Stimulated activated CD4-positive, alpha-beta T cell treated with anti-CD3 and anti-CD28 coated beads, Interleukin-4, amount 100 ng/mL, for 24 hours (primary cell): ENCODE data around the gene KSR2.
"Not testable (repeated sequence)": the region's sequence is repeated elsewhere in the genome, so short reads cannot be mapped to it uniquely, and the experiment has no call there.

Experiments used
- DNase-seq: peaks from one replicate; pipeline ENCODE4 v3.0.0-alpha.2; 2020

Gene KSR2

GRCh38 chr12:117890137-117890536 lies 78.7 kb downstream of the KSR2 start:
- no peak for DNase-seq

GRCh38 chr12:117889098-117889497 lies 79.7 kb downstream of the KSR2 start:
- DNase-seq = no peak

GRCh38 chr12:117885211-117885610 lies 83.6 kb downstream of the KSR2 start:
- no peak for DNase-seq

GRCh38 chr12:117884161-117884560 lies 84.6 kb downstream of the KSR2 start:
- DNase-seq = no peak

- no peak for DNase-seq
Measured at GRCh38 chr12:117882603-117883184, 86.1 kb downstream of the KSR2 start.

- no peak for DNase-seq
Measured at GRCh38 chr12:117882181-117882580, 86.6 kb downstream of the KSR2 start.

- no peak for DNase-seq
Measured at GRCh38 chr12:117881517-117881916, 87.3 kb downstream of the KSR2 start.

GRCh38 chr12:117878605-117879004 lies 90.2 kb downstream of the KSR2 start:
- no peak for DNase-seq

- DNase-seq = no peak
Measured at GRCh38 chr12:117876436-117876816, 92.4 kb downstream of the KSR2 start.

- peak; percentile 23 for DNase-seq
Measured at GRCh38 chr12:117875744-117876435, 92.9 kb downstream of the KSR2 start.

GRCh38 chr12:117874842-117875434 lies 93.9 kb downstream of the KSR2 start:
- DNase-seq = peak; percentile 77

- not testable (repeated sequence) for DNase-seq
Measured at GRCh38 chr12:117874198-117874597, 94.6 kb downstream of the KSR2 start.

- DNase-seq = no peak
Measured at GRCh38 chr12:117872546-117873169, 96.1 kb downstream of the KSR2 start.

- no peak for DNase-seq
Measured at GRCh38 chr12:117869551-117869950, 99.2 kb downstream of the KSR2 start.

- DNase-seq = no peak
Measured at GRCh38 chr12:117867348-117867747, 101.4 kb downstream of the KSR2 start.

- no peak for DNase-seq
Measured at GRCh38 chr12:117865505-117865904, 103.3 kb downstream of the KSR2 start.

GRCh38 chr12:117863002-117863709 lies 105.6 kb downstream of the KSR2 start:
- no peak for DNase-seq

GRCh38 chr12:117861691-117862090 lies 107.1 kb downstream of the KSR2 start:
- DNase-seq = no peak

GRCh38 chr12:117860787-117861290 lies 108.0 kb downstream of the KSR2 start:
- DNase-seq = not testable (repeated sequence)

GRCh38 chr12:117860111-117860510 lies 108.7 kb downstream of the KSR2 start:
- no peak for DNase-seq

GRCh38 chr12:117857632-117858612 lies 110.9 kb downstream of the KSR2 start:
- peak; percentile 71 for DNase-seq

- not testable (repeated sequence) for DNase-seq
Measured at GRCh38 chr12:117857139-117857538, 111.7 kb downstream of the KSR2 start.
